Cardiac fibroblast (primary cell): Measurements from ENCODE around the gene NPAS3.

Source experiments
- DNase-seq, 2 donors: peaks; one replicate each; pipeline versions ENCODE4 v3.0.0 to v3.0.0-alpha.2; 2010; ENCODE audit warnings: low read depth in 2 of 2
- H3K4me3 ChIP-seq, 2 donors: replicated peaks in 1 of 2; 1 replicate in 1 of 2; 2 replicates in 1 of 2; pipeline ENCODE4 v1.5.1; 2011; ENCODE audit warnings: low read depth in 2 of 2, low read length in 2 of 2, mild to moderate bottlenecking in 2 of 2, moderate library complexity in 1 of 2
- TF ChIP-seq, protein P1 (sequence below): IDR thresholded peaks from one replicate; pipeline ENCODE4 v1.5.1; 2011; ENCODE audit warnings: low read depth, mild to moderate bottlenecking, low read length, inconsistent platforms

NPAS3 gene

GRCh38 chr14:33420051-33420627 lies 481.5 kb downstream of the NPAS3 start:
- H3K4me3 ChIP-seq = no peak overlapping the region
- DNase-seq = no peak
- TF ChIP-seq, protein P1, sequence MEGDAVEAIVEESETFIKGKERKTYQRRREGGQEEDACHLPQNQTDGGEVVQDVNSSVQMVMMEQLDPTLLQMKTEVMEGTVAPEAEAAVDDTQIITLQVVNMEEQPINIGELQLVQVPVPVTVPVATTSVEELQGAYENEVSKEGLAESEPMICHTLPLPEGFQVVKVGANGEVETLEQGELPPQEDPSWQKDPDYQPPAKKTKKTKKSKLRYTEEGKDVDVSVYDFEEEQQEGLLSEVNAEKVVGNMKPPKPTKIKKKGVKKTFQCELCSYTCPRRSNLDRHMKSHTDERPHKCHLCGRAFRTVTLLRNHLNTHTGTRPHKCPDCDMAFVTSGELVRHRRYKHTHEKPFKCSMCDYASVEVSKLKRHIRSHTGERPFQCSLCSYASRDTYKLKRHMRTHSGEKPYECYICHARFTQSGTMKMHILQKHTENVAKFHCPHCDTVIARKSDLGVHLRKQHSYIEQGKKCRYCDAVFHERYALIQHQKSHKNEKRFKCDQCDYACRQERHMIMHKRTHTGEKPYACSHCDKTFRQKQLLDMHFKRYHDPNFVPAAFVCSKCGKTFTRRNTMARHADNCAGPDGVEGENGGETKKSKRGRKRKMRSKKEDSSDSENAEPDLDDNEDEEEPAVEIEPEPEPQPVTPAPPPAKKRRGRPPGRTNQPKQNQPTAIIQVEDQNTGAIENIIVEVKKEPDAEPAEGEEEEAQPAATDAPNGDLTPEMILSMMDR = no peak

- TF ChIP-seq, protein P1 = no peak
- DNase-seq = no peak
- H3K4me3 ChIP-seq = no peak overlapping the region
Measured at GRCh38 chr14:33430414-33431035, 491.8 kb downstream of the NPAS3 start.

- TF ChIP-seq, protein P1 = peak; percentile 57
- DNase-seq = peak; percentile 61 to 68
- H3K4me3 ChIP-seq = no peak overlapping the region
Measured at GRCh38 chr14:33432407-33433023, 493.8 kb downstream of the NPAS3 start.

GRCh38 chr14:33433396-33433795 lies 494.7 kb downstream of the NPAS3 start:
- DNase-seq = no peak
- H3K4me3 ChIP-seq = no peak overlapping the region
- TF ChIP-seq, protein P1 = no peak

DNA sequence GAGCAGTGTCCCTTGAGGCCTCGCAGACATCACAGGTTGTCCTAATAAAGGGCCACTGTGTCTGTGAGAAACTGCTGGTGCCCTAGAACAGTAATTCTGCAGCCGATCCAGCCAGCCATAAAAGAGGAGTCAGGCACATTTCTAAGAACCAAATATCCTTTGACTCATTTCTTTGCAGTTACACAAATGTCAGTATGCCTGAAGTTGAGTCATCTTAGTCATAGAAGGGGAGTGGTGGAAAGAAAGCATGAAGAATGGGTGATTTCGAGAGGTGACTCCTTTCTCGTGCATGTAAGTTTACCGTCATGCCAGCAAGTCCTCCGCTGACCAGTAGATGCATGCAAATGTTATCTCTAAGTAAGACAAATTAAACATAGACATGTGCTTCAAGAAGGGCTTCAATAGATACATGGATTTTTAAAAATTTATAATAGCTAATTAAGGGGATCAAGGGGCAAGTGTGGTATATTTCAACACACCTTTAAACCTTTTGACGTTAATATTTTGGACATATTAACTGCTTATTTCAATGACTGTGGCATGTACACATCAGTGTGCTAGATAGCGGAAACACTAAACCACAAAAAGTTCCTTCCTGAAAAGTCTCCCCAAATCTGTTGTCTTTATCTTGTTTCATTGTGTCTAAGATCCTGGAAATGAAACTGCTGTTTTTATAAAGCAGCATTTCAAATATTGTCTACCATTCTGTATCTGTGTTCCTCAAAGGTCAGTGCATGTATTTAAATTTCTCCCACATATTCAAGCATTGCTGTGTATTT lies 497.4 kb downstream of the NPAS3 start:
- H3K4me3 ChIP-seq = no peak overlapping the region
- TF ChIP-seq, protein P1 = no peak
- peak; percentile 55 to 96 for DNase-seq

DNA sequence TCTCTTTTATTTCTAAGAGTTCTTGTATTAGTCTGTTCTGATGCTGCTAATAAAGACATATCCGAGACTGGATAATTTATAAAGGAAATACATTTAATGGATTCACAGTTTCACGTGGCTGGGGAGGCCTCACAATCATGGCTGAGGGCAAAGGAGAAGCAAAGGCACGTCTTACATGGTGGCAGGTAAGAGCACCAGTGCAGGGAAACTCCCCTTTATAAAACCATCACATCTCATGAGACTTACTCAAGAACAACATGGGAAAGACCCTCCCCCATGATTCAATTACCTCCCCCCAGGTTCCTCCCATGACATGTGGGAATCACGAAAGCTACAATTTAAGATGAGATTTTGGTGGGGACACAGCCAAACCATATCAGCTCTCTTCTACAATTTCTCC lies 503.0 kb downstream of the NPAS3 start:
- TF ChIP-seq, protein P1 = no peak
- no peak for DNase-seq
- H3K4me3 ChIP-seq = no peak overlapping the region
